Subcutaneous adipose tissue (tissue), 4 donors: Measurements from ENCODE around the gene LST1. TPM values are rescaled to one million over a fixed set of nuclear protein-coding genes. Genes with fewer than 3 reads are reported as not detected.

ENCODE experiments used
- CTCF ChIP-seq: fragments of 450-650 bp; IDR thresholded peaks from one replicate; pipeline ENCODE4 v1.5.1; 2016; ENCODE audit warnings: low read depth, mild to moderate bottlenecking, control low read depth, antibody characterized with exemption, moderate library complexity
- small RNA-seq: library from RNA; depleted of rRNA; stranded (forward); fragments of <200 nt; gene quantifications from one replicate; pipeline ENCODE3, GENCODE V24; 2016
- total RNA-seq, 4 donors: library from RNA; depleted of rRNA; stranded (reverse); fragments of >200 nt; gene quantifications; one replicate each; pipeline ENCODE4 v1.1.0, GENCODE V29; 2016

LST1 gene
- total RNA-seq, 4 donors from 2014 or later, result 10.4 to 53.9 (median 12.5) TPM

DNA sequence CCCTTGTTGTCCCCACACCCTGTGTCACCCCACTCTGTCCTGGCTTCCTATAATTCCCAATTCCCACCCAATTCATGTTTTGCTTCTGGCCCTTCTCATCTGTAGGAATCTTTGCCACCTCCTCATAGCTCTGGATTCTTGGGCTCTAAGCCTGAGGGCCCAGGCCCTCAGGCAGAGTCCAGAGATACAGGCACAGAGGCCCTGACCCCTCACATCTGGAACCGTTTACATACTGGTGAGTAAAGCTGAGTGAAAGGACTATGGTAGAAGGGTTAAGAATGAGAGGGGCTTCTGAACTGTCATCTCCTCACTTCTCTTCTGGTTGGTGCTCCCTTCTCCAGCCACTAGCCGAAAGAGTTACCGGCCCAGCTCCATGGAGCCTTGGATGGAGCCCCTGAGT is 48.1 kb downstream of the LST1 start:
- no peak for TF ChIP-seq CTCF

GRCh38 chr6:31634969-31635575 is 49.0 kb downstream of the LST1 start:
- no peak for TF ChIP-seq CTCF

- TF ChIP-seq CTCF, result no peak
These were observed 50.9 kb downstream of the LST1 start for GRCh38 chr6:31636698-31637596.

Small RNA genes within 50 kb of the gene (small RNA-seq; reads per million reads assigned to genes)
- gene MIR6832 (not detected), gene SNORA38 (12.6 reads per million, percentile 92 among the genes with 10 or more reads in this experiment), gene SNORD117 (693 reads per million, percentile 99 among the genes with 10 or more reads in this experiment), gene SNORD84 (not detected), gene UQCRHP1 (not detected)

Other genes with a start within 250 kb of the LST1 start
- 1,000 to 10,000 TPM in 2 of 4 donors, 100 to 1,000 TPM in 2; 568 to 1,906 (median 1,383) TPM for gene HLA-B, start 229.1 kb upstream of the LST1 start, total RNA-seq
- 10 to 100 TPM; 13.4 to 23.5 (median 15.9) TPM for gene MICA, start 182.7 kb upstream of the LST1 start, total RNA-seq
- 1 to 10 TPM; 2.3 to 9.3 (median 3.8) TPM for gene MICB, start 88.1 kb upstream of the LST1 start, total RNA-seq
- gene MCCD1, start 57.3 kb upstream of the LST1 start, total RNA-seq, result not detected
- 100 to 1,000 TPM; 168 to 258 (median 217) TPM for gene DDX39B, start 44.3 kb upstream of the LST1 start, total RNA-seq
- gene ATP6V1G2, start 39.7 kb upstream of the LST1 start, total RNA-seq, result 1 to 10 TPM in 1 of 4 donors, under 1 TPM in 1, not detected in 2; 0.68 to 1.5 TPM
- gene NFKBIL1, start 38.7 kb upstream of the LST1 start, total RNA-seq, result 10 to 100 TPM in 3 of 4 donors, 1 to 10 TPM in 1; 5.2 to 54.4 (median 28.1) TPM
- not detected for gene LTA, start 14.0 kb upstream of the LST1 start, total RNA-seq
- under 1 TPM in 2 of 4 donors, not detected in 2; 0.22 to 0.82 TPM for gene TNF, start 10.7 kb upstream of the LST1 start, total RNA-seq
- under 1 TPM in 2 of 4 donors, not detected in 2; 0.66 to 0.85 TPM for gene LTB, start 3.9 kb upstream of the LST1 start, total RNA-seq
- under 1 TPM in 1 of 4 donors, not detected in 3; 0.68 TPM for gene NCR3, start 6.7 kb downstream of the LST1 start, total RNA-seq
- 100 to 1,000 TPM in 2 of 4 donors, 10 to 100 TPM in 2; 30.9 to 177 (median 76.2) TPM for gene AIF1, start 29.0 kb downstream of the LST1 start, total RNA-seq
- 10 to 100 TPM; 36.0 to 79.5 (median 46.5) TPM for gene PRRC2A, start 34.4 kb downstream of the LST1 start, total RNA-seq
- gene BAG6, start 66.4 kb downstream of the LST1 start, total RNA-seq, result 100 to 1,000 TPM; 152 to 230 (median 170) TPM
- gene APOM, start 69.6 kb downstream of the LST1 start, total RNA-seq, result 1 to 10 TPM; 1.5 to 4.4 (median 3.1) TPM
- 10 to 100 TPM; 12.9 to 19.2 (median 15.7) TPM for gene C6orf47, start 74.5 kb downstream of the LST1 start, total RNA-seq
- 10 to 100 TPM; 13.4 to 20.0 (median 16.7) TPM for gene GPANK1, start 78.7 kb downstream of the LST1 start, total RNA-seq
- gene CSNK2B, start 79.8 kb downstream of the LST1 start, total RNA-seq, result 100 to 1,000 TPM; 146 to 170 (median 165) TPM
- gene LY6G5B, start 83.7 kb downstream of the LST1 start, total RNA-seq, result 10 to 100 TPM in 1 of 4 donors, 1 to 10 TPM in 3; 4.4 to 19.2 (median 6.5) TPM
- 1 to 10 TPM in 2 of 4 donors, not detected in 2; 1.4 to 1.5 TPM for gene LY6G5C, start 94.8 kb downstream of the LST1 start, total RNA-seq
- 10 to 100 TPM; 29.2 to 45.1 (median 35.6) TPM for gene ABHD16A, start 117.0 kb downstream of the LST1 start, total RNA-seq
- gene LY6G6F, start 120.6 kb downstream of the LST1 start, total RNA-seq, result not detected
- not detected for gene LY6G6D, start 129.1 kb downstream of the LST1 start, total RNA-seq
- gene LY6G6C, start 135.5 kb downstream of the LST1 start, total RNA-seq, result not detected
- gene MPIG6B, start 137.1 kb downstream of the LST1 start, total RNA-seq, result under 1 TPM in 1 of 4 donors, not detected in 3; 0.33 TPM
- 100 to 1,000 TPM; 112 to 189 (median 160) TPM for gene DDAH2, start 143.0 kb downstream of the LST1 start, total RNA-seq
- gene CLIC1, start 150.3 kb downstream of the LST1 start, total RNA-seq, result 100 to 1,000 TPM; 181 to 503 (median 311) TPM
- 10 to 100 TPM in 2 of 4 donors, 1 to 10 TPM in 2; 7.5 to 24.5 (median 9.0) TPM for gene MSH5, start 153.7 kb downstream of the LST1 start, total RNA-seq
- gene SAPCD1, start 176.4 kb downstream of the LST1 start, total RNA-seq, result 1 to 10 TPM in 2 of 4 donors, not detected in 2; 2.0 to 8.3 TPM
- not detected for gene VWA7, start 191.1 kb downstream of the LST1 start, total RNA-seq
- gene VARS1, start 209.5 kb downstream of the LST1 start, total RNA-seq, result 10 to 100 TPM; 20.6 to 49.7 (median 31.2) TPM
- 10 to 100 TPM; 14.3 to 27.5 (median 24.0) TPM for gene LSM2, start 220.7 kb downstream of the LST1 start, total RNA-seq
- gene HSPA1L, start 229.0 kb downstream of the LST1 start, total RNA-seq, result 1 to 10 TPM in 3 of 4 donors, under 1 TPM in 1; 0.65 to 2.9 (median 1.2) TPM
- gene HSPA1A, start 229.3 kb downstream of the LST1 start, total RNA-seq, result 100 to 1,000 TPM; 100 to 210 (median 165) TPM
- 100 to 1,000 TPM in 2 of 4 donors, 10 to 100 TPM in 2; 61.8 to 153 (median 91.6) TPM for gene HSPA1B, start 241.5 kb downstream of the LST1 start, total RNA-seq